ENCODE measurements around the gene ELP2. TPM values are rescaled to one million over a fixed set of nuclear protein-coding genes. Genes with fewer than 3 reads are reported as not detected.

ELP2 gene
- total and polyA plus RNA-seq, 4 donors, result 27.3 to 78.1 (median 50.9) TPM

DNA sequence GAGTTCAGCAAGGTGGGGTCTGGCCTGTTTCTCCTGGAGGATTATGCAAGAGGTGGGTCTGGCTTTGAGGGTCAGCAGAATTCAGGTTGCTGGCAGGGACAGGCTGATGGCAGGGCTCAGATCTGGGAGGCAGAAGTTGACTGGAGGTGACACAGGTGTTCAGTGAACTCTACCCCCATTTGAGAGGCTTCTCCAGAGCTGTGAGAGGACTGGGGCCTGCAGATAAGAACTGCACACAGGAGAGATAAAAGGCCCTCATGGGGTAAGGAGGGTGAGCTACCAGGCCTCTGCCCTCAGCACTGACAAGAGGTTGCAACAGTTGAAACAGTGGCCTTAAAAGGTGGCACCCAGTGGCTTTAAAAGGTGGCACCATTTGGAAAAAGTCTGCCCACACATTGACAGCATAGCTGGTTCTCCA lies 70.7 kb downstream of the ELP2 start (continued):
- TF ChIP-seq, protein P1, sequence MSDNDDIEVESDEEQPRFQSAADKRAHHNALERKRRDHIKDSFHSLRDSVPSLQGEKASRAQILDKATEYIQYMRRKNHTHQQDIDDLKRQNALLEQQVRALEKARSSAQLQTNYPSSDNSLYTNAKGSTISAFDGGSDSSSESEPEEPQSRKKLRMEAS (IDR thresholded peaks at IDR 0.05), result no peak
- no peak for TF ChIP-seq FOXA1 (IDR thresholded peaks at IDR 0.05)

DNA sequence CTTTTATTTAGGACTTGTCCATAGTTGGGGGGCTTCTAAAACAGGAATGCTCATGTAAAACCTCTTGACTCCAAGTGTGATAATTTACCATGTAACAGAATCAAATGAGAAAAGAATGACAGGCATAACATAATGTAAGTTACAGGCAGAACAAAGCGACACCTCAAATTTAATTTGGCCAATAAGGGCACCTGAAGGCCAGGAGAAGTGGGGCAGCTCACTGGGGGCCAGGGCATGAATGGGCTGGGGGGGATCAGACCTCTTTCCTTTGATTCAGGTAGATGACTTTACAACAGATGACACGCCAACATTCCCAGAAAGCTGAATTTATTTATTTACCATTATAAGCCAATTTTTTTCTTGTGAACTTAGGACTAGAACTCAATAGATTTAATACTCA lies 72.1 kb downstream of the ELP2 start:
- TF ChIP-seq GABPA (IDR thresholded peaks at IDR 0.05 in 1 of 2, conservative IDR thresholded peaks at IDR 0.05 in 1 of 2), result no peak
- TF ChIP-seq, protein P2, sequence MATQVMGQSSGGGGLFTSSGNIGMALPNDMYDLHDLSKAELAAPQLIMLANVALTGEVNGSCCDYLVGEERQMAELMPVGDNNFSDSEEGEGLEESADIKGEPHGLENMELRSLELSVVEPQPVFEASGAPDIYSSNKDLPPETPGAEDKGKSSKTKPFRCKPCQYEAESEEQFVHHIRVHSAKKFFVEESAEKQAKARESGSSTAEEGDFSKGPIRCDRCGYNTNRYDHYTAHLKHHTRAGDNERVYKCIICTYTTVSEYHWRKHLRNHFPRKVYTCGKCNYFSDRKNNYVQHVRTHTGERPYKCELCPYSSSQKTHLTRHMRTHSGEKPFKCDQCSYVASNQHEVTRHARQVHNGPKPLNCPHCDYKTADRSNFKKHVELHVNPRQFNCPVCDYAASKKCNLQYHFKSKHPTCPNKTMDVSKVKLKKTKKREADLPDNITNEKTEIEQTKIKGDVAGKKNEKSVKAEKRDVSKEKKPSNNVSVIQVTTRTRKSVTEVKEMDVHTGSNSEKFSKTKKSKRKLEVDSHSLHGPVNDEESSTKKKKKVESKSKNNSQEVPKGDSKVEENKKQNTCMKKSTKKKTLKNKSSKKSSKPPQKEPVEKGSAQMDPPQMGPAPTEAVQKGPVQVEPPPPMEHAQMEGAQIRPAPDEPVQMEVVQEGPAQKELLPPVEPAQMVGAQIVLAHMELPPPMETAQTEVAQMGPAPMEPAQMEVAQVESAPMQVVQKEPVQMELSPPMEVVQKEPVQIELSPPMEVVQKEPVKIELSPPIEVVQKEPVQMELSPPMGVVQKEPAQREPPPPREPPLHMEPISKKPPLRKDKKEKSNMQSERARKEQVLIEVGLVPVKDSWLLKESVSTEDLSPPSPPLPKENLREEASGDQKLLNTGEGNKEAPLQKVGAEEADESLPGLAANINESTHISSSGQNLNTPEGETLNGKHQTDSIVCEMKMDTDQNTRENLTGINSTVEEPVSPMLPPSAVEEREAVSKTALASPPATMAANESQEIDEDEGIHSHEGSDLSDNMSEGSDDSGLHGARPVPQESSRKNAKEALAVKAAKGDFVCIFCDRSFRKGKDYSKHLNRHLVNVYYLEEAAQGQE (IDR thresholded peaks at IDR 0.05), result no peak
- TF ChIP-seq FOXA2 (IDR thresholded peaks at IDR 0.05), result no peak
- TF ChIP-seq HNF4A (conservative IDR thresholded peaks at IDR 0.05), result no peak
- TF ChIP-seq, protein P3, sequence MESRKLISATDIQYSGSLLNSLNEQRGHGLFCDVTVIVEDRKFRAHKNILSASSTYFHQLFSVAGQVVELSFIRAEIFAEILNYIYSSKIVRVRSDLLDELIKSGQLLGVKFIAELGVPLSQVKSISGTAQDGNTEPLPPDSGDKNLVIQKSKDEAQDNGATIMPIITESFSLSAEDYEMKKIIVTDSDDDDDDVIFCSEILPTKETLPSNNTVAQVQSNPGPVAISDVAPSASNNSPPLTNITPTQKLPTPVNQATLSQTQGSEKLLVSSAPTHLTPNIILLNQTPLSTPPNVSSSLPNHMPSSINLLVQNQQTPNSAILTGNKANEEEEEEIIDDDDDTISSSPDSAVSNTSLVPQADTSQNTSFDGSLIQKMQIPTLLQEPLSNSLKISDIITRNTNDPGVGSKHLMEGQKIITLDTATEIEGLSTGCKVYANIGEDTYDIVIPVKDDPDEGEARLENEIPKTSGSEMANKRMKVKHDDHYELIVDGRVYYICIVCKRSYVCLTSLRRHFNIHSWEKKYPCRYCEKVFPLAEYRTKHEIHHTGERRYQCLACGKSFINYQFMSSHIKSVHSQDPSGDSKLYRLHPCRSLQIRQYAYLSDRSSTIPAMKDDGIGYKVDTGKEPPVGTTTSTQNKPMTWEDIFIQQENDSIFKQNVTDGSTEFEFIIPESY (IDR thresholded peaks at IDR 0.05), result no peak
- no peak for TF ChIP-seq SP1 (IDR thresholded peaks at IDR 0.05)
- TF ChIP-seq, protein P4, sequence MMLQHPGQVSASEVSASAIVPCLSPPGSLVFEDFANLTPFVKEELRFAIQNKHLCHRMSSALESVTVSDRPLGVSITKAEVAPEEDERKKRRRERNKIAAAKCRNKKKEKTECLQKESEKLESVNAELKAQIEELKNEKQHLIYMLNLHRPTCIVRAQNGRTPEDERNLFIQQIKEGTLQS (IDR thresholded peaks at IDR 0.05), result no peak
- TF ChIP-seq RAD21 (IDR thresholded peaks at IDR 0.05), result no peak
- 98% methylated on average over 2 of the region's 2 CpGs for WGBS
- Histone ChIP-seq H3K27me3 (ENCODE audit: control insufficient read depth in 4 of 4, insufficient read depth in 4 of 4, low read length in 3 of 4) (no peaks in the 10 kb centered on the region), H3K27ac (ENCODE audit: low read depth in 1 of 2, low read length in 2 of 2) (no peak overlapping the region), H3K9ac (ENCODE audit: low read depth in 1 of 2, low read length in 2 of 2) (no peak overlapping the region), H3K4me3 (ENCODE audit: low read depth in 1 of 3, low read length in 3 of 3) (no peak overlapping the region), H3K4me1 (ENCODE audit: control insufficient read depth in 4 of 4, insufficient read depth in 4 of 4, low read length in 3 of 4) (peaks cover 0 to 3% (median 0%) of the 10 kb centered on the region in 4 donors), H3K36me3 (ENCODE audit: control insufficient read depth in 4 of 4, insufficient read depth in 3 of 4, low read depth in 1 of 4, low read length in 3 of 4) (peaks cover 2 to 28% (median 19%) of the 10 kb centered on the region in 4 donors), H3K9me3 (ENCODE audit: control insufficient read depth in 4 of 4, low read length in 3 of 4) (no peaks in the 10 kb centered on the region)
- no peak for DNase-seq (ENCODE audit: low spot score)

DNA sequence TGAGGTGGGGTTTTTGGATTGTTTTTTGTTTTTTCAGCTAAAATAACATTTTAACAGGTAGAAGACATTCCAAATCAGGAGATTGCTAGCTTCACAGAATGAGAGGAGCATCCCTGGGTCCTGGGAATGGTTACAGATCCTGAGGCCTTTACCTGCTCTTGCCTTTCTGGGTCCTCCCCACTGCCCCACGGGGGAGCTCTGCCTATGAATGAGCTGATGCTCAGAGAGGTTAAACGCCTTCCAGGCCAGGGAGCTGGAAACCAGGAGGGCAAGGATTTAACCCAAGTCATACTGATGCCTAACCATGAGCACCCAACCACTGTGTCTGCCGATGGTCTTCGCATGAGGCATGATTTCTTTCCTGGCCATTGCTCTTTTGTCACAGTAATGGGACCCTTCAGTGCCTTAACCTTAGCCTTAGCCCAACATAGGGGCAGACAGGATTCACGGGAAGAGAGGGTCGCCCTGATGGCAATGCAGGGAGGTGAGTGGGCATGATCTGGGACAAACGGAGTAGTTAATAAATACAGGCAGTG lies 73.7 kb downstream of the ELP2 start:
- no peaks in the 10 kb centered on the region for H3K9me3 ChIP-seq (ENCODE audit: control insufficient read depth in 4 of 4, low read length in 3 of 4)
- no peaks in the 10 kb centered on the region for H3K27me3 ChIP-seq (ENCODE audit: control insufficient read depth in 4 of 4, insufficient read depth in 4 of 4, low read length in 3 of 4)
- no peak overlapping the region for H3K27ac ChIP-seq (ENCODE audit: low read depth in 1 of 2, low read length in 2 of 2)
- no peak overlapping the region for H3K9ac ChIP-seq (ENCODE audit: low read depth in 1 of 2, low read length in 2 of 2)
- peaks cover 0 to 3% (median 0%) of the 10 kb centered on the region in 4 donors for H3K4me1 ChIP-seq (ENCODE audit: control insufficient read depth in 4 of 4, insufficient read depth in 4 of 4, low read length in 3 of 4)
- H3K4me3 ChIP-seq (ENCODE audit: low read depth in 1 of 3, low read length in 3 of 3), result no peak overlapping the region
- no peak for DNase-seq (ENCODE audit: low spot score)
- peaks cover 3 to 29% (median 20%) of the 10 kb centered on the region in 4 donors for H3K36me3 ChIP-seq (ENCODE audit: control insufficient read depth in 4 of 4, insufficient read depth in 3 of 4, low read depth in 1 of 4, low read length in 3 of 4)
- 89% methylated on average over 7 of the region's 7 CpGs for WGBS
- no peak for TF ChIP-seq GABPA (IDR thresholded peaks at IDR 0.05 in 1 of 2, conservative IDR thresholded peaks at IDR 0.05 in 1 of 2)
- no peak for TF ChIP-seq TAF1 (conservative IDR thresholded peaks at IDR 0.05)
- no peak for TF ChIP-seq NR2F2 (IDR thresholded peaks at IDR 0.05)
- TF ChIP-seq, protein P2 (IDR thresholded peaks at IDR 0.05), result no peak
- no peak for TF ChIP-seq YY1 (IDR thresholded peaks at IDR 0.05)
- no peak for TF ChIP-seq RXRA (IDR thresholded peaks at IDR 0.05)
- TF ChIP-seq FOXA2 (IDR thresholded peaks at IDR 0.05), result no peak
- no peak for TF ChIP-seq RAD21 (IDR thresholded peaks at IDR 0.05)

Measured in liver (tissue), 9 donors.